NOMO-1 treated with dmso at 0.1 percent for 144 hours (cell line): ENCODE results near the gene LRFN4.

Experiments
- DNase-seq: peaks from one replicate; lab custom pipeline; 2025; ENCODE audit not compliant: unreplicated experiment; lab: John Stamatoyannopoulos, UW

The LRFN4 gene

DNA sequence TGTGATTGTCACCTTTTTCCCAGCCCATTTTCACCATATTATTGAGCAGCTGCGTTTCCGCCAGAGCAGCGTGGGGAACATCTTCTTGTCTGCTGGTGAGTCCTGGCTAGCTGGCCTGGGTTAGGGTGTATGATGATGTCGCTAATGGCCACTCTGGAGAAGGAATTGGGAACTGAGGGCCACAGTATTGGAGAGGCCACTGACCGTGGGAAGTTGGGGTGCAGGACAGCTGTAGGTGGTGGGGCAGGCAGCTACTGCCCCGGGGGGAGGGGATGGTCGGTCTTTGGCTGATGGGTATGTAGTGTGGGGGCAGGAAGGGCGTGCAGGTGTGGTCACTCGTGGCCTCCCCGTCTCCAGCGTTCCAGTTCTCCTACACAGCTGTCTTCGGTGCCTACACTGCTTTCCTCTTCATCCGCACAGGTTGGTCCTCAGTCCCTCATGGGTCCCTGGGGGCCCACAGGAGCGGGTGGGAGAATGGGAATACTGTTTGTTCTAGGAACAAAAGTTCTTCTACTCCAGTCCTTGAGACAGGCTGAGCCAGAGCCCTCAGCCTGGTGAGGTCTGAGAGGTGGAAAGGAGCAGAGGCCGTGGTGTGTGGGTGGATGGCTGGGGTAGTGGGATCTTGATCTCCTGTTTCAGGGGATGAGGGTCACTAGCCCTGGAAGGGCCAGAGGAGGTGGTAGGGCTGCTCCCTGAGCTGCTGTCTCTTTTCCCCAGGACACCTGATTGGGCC lies 11.6 kb upstream of the LRFN4 start:
- no peak for DNase-seq

DNA sequence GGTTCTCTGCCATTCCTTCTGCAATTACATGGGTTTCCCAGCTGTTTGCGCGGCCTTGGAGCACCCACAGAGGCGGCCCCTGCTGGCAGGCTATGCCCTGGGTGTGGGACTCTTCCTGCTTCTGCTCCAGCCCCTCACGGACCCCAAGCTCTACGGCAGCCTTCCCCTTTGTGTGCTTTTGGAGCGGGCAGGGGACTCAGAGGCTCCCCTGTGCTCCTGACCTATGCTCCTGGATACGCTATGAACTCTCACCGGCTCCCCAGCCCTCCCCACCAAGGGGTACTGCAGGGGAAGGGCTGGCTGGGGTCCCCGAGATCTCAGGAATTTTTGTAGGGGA lies 11.0 kb upstream of the LRFN4 start:
- no peak for DNase-seq

DNA sequence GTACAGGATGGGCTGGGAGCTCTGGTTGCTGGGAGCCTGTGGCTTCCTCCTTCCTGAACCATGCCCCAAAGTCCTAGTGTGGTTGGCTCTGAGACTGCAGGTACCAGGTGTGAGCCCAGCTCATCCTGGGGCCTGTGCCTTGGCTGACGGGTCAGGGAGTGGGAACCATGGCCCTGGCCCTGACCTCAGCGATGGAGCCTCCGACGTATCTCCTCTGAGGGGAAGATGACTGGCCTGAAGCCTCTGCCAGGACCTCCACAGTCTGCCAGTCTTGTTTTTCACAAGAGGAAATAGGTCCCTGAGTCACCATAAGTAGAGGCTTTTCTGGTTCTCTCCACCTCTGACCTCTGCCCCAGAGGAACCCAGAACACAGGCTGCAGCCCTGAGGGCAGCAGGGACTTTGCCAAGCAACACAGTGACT lies 10.2 kb upstream of the LRFN4 start:
- no peak for DNase-seq

DNA sequence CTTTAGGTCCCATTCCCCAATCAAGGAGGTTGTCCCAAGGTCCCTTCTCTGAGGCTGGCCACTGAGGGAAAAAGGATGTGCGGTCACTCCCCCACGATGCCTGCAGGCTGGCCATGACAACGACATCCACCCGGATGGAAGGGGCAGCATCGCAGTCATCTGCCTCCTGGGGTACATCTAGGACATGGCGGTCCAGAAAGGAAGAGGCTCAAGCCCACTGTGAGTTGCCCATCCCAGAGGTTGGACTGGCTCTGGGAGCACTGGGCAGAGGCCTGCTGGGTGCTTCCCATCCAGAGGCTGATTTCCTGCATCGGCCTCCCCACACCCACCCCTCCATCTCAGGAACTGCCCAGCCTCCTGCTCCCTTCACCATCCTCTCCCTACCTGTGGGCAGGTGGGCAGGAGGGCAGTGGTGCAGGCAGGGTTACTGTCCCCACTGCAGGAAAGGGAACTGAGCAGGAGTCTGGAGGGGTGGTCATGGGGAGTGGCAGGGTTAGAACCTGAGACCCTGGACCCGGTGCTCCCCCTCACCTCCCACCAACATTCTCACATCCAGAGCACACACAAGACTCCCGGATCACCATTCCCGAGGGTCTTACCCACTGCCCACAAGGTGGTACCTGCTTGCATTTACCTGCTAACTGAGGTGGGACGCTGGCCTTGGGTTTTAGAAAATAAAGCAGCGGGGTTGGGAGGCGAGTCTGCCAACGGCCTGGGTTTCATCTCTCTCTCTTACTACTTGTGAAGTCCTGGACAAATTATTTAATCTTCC lies 9.2 kb upstream of the LRFN4 start:
- DNase-seq = no peak

DNA sequence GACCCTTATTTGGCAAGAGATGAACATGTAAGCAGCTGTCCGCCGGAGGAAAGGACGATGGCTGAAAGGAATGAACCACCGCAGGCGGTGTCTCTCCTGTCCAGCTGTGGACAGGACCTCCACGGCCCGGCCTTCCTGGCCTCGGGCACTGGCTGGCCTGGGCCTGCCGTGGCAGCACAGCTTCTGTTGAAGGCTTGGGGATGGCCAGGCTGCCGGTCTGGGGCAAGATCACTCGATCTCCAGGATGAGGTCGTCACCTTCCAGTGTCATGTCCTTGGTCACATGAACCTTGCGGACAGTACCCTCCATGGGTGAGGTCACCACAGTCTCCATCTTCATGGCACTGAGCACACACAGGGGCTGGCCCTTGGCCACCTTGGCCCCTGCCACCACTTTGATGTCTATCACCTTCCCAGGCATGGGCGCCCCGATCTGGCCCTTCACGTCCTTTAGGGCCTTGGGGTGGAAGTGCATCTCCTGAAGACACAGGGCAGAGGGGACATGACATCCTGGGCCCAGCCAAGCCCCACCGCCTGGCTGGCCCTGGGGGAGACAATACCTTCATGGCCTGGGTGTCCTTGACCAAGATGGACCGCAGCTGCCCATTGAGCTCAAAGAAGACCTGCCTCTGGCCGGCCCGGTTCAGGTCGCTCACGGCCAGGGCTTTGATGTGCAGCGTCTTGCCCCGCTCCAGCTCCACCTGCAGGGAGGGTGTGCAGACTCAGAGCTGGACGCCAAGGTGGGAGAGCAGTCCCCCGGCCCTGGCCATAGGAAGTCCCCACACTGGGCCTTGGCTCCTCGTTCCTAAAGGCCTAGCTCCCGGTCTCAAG lies 8.0 kb upstream of the LRFN4 start:
- no peak for DNase-seq

DNA sequence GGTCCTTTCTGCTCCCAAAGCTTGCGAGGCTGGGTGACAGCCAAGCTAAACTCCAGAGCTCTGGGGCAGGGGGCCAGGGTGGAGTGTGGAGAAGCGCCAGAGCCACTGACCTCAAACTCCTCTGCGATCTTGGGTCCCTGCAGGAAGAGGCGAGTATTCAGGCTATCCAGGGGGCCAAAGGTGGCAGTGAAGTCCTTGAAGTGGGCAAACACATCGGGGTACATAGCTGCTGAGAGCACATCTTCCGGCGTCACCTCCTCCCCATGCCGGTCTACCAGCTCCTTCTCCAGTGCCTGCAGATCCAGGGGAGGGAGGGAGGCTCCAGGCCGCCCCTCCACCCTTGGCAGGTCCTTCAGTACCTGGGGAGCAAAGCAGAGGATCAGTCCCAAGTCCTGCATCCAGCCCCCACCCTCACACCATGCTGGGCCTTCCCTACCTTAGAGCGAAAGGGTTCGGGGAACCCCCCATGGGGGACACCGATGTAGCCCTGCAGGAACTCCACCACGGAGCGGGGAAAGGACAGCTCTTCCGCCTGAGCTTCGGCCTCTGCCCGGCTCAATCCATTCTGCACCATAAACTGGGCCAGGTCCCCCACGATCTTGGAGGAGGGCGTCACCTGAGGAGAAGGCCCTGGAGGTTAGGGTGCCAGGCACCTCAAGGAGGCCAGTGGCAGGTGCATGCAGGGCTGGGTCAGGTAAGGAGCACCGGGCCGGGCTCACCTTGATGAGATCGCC lies 7.2 kb upstream of the LRFN4 start:
- DNase-seq = no peak

DNA sequence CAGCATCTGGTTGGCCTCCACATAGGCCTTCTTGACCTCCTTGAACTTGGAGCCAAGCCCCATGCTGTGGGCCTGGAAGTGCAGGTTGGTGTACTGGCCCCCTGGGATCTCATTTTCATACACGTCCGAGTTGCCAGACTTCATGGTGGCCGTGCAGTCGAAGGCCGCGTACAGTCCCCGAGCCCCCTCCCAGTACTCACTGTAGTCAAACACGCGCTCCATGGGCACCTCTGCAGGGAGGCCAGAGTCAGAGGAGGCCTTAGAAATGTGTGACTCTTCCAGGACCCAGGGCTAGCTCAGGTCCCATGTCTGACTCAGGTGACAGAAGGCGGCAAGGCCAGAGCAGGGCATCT lies 6.7 kb upstream of the LRFN4 start:
- no peak for DNase-seq

DNA sequence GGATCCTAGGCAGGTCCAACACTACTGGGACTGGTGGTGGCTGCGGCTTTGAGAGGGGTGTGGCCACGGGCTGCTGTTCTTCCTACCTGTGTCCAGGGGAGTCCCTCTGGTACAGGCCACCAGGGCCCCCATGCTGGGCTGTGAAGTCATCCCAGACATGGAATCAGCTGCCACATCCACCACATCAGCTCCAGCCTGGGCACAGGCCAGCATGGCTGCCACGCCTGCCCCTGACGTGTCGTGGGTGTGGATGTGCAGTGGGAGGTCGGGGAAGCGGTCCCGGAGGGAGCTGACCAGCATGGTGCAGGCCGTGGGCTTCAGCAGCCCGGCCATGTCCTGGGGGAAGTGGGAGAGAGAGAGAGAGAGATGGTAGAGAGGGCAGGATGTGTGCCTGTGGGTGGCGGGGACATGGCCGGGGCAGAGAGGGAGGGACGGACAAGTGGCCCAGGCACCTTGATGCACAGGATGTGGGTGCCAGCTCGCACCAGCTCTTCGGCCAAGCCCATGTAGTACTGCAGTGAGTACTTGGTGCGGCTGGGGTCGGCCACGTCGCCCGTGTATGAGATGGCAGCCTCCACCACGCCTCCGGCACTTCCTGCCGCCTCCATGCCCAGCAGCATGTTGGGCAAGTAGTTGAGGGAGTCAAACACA lies 6.2 kb upstream of the LRFN4 start:
- DNase-seq = no peak

DNA sequence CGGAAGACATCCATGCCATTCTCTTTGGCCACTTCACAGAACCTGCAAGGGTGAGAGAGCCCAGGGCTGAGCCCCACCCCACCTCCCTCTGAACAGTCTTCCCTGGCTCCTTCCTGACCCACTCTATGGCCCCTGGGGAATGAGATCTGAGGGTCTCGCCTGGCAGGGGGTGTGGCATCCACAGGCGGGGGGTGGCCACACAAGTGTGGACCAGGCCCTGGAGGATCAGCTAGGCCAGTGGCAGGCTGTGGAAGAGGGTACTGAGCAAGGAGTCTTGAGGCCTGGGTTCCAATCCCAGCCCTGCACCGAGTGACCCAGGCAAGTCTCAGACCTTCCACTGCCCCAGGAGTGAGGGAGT lies 5.6 kb upstream of the LRFN4 start:
- DNase-seq = no peak

DNA sequence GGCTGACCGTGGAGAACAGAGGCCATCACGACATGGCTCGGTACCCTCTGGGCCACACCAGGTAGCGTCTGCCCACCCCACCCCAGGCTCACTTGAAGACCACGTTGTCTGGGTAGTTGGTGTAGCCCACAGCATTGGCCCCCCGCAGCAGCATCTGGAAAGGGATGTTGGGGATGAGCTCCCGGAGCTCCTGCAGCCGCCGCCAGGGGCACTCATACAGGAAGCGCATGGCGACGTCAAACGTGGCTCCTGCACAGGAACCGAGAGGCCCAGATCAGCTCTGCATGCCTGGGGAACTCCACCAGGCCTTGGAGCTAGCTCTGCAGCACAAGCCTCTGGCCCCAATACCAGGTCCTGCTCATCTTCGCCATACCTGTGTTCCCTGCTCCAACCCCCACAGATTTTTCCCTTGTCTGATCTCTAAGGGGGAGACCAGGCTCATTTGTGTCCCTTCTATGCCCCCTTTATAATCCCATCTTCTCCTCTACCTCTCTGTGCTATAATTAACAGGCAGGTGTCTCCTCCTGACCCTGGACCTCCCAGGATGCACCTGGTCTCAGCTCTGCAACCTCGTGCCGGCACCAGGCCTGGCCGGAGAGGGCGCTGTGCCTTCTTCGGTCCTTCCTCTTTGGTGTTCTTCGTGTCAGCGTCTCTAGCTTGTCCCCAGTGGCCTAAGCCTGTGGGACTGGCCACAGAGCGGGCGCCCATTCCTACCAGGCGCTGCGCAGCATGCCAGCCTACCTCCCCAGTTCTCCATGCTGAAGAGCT lies 5.0 kb upstream of the LRFN4 start:
- no peak for DNase-seq

DNA sequence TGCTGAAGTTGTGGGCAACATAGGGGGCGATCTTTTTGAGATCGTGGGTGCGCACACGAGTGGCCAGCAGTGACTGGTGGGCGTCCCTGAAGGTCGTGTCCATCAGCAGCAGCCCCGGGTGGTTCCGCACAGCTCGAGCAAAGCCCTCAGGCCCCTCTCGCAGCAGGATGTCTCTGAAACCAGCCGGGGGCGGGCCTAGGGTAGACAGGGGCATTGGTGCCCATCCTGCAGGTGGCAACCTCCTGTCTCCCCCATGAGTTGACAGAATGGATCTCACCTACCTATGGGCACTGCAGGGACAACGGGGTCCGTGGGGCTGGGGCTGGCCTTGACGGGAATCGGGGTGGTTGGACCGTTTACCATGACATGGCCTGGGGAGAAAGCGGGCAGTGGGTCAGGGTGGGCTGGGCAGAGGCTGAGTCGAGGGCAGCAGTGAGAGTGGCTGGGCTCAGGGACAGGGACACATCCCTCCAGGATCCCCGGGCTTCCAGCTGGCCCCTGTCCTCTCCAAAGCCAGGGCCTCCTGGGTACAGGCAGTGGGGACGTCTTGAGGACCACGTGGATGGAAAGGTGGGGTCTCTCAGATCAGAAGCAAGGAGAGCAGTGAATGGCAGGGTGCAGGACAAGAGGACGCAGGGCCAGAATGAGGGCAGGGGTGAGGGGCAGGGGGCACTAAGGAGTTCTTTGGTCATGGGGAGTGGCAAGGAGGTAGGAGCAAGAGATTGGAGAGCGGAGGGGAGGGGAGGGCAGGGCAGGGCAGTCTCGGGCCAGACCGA lies 4.2 kb upstream of the LRFN4 start:
- DNase-seq = no peak

DNA sequence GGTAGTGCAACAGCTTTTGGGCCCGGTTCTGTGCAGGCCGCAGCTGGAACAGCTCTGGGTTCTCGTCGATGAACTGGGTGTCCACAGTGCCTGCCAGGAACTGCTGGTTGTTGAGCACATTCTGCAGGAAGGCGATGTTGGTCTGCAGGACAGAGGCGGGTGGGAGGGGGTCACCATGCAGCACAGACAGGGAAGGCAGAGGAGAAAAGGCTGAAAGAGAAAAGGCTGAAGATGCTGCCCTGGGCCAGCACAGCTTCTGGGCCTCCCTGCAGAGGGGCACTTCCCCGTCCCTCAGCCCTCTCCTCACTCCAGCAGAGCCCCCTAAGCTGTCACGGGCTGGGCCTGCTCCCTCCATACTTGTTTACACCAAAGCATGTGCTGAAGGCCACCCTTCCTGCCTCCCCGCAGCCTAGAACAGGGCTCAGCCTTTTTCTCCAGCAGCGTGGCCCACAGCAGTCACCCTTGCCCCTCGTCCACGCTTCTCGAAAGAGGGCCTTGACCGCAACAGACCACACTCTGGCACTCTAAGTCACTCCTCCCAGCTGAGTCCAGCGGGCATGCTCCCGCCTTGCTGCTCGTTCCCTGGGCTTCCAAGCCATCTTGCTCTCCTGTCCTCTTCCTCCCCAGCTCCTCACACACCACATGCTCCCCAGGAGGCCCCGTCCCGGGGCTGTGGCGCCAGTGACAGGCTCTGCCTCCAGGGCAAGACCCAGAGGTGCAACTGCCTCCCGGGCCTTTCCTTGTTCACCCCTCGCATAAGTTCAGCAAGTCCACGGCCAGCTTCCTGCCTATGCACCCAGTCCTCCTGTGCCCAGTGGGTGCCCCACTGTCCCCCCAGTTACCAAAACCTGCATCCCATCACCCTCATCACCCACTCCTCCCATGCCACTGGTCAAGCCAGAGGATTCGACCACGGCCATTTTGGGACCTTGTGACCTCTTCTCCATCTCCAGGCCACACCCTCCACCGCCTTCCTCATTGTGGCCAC lies 3.3 kb upstream of the LRFN4 start:
- DNase-seq = no peak

DNA sequence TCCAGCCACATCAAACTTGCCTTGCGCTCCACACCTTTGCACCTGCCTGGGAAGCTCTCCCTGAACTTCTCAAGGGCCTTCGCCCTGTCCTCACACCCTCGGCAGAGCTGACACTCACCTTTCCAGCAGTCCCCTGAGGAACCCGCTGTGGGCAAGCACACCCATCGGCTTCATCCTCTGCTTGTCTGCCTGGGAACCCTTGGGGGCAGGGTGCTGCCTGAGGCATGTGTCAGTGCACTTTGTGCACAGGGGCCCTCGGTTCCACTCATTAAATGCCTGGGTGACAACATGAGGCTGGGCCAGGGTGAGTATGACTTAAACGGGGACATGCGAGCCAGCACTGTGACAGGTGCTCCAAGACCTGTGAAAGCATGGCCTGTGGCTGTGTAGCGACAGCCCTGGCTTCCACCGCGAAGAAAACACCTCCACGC lies 2.6 kb upstream of the LRFN4 start:
- DNase-seq = no peak

DNA sequence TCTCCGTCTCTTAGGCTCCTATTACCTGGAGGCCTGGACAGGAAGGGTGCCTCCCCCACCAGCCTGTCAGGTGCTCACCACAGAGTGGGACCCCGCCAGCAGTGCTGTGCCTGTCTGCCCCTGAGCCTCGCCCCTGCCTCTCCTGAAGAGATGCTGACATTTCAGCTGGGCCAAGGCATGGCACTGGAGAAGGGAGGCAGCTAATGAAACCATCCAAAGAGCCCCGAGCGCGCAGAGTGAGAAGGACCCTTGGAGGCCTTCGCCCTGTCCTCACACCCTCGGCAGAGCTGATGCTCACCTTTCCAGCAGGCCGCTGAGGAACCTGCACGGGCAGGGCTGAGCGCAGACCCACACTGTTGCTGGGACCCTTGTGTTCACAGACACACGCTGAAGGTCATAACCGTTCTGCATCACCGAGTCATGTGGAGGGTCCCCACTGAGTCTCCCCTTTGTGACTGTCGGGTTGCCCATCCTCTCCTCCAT lies 2.1 kb upstream of the LRFN4 start:
- no peak for DNase-seq

DNA sequence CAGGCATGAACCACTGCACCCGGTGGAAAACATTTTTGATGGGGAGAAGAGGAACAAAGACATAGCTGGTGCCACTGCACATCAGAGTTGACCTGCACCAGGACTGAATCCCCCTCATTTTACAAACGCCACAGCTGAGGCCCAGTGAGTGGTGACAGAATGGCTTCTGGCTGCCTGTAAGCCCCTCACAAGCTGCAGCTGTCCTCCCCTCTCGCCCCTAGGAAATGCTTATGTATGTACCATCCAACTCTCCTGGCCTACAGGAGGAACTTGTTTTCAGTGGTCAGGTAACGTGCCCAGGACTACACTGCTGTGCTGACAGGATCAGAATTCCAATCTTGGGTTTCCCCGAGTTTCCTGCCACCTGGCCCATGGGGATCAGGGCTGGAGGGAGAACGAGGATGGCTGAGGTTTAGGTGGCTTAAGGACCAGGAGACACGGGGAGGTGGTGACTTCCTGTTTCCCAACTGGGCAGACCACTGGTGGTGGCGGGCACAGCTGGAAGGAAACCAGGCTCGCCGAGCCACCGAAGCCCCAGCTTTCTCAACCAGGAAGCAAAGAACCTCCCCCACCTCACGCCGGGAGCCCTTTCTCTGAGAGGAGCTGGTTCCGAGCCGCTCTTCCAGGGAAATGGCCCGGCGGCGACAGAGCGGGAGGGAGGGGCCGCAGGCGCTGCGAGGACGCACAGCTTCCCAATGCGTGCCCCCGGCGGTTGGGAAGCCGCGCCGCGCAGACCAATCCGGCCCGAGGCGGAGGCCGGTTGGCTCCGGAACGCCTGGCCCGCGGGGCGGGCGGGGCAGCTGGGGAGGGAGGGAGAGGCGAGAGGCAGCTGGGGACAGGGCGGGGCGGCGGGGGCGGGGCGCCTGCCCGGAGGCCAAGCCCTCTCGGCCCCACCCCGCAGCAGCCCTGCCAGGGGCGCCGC lies 1.0 kb upstream of the LRFN4 start:
- peak; percentile 88 for DNase-seq

DNA sequence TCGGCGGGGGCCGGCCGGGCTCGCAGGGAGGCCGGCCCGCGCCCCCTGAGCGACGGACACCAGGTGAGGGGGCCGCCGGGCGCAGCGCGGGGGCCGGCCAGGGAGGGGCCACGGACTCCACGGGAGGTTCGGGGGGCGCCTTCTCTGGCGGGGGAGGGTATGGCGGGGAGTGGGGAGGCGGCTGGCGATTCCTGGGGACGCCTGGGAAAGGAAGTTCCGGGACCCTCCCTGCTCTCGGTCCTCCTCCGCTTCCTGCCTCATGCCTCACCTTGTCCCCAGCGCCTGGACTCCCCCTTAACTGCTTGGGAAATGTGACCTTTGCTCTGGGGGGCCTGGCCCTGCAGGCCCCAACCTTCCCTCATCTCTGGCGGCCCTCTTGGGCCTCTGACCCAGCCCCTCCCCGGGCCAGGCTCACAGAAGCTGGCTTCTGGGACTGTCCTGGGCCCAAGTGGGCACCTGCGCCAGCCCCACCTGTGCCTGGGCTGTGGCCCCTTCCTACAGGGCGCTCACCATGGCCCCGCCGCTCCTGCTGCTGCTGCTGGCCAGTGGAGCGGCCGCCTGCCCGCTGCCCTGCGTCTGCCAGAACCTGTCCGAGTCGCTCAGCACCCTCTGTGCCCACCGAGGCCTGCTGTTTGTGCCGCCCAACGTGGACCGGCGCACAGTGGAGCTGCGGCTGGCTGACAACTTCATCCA lies 516 bp downstream of the LRFN4 start:
- DNase-seq = no peak

DNA sequence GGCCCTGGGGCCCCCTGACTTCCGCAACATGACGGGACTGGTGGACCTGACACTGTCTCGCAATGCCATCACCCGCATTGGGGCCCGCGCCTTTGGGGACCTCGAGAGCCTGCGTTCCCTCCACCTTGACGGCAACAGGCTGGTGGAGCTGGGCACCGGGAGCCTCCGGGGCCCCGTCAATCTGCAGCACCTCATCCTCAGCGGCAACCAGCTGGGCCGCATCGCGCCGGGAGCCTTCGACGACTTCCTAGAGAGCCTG lies 992 bp downstream of the LRFN4 start:
- no peak for DNase-seq
